HG03439 (cell line): Measurements from ENCODE around the gene FLOT2.
"Not testable (repeated sequence)": the region's sequence is repeated elsewhere in the genome, so short reads cannot be mapped to it uniquely, and the experiment has no call there.

Source experiments
- ATAC-seq: cut with Tn5 transposase; IDR thresholded peaks from one replicate; pipeline ENCODE4 v1.9.1; 2021; ENCODE audit warnings: mild to moderate bottlenecking, moderate library complexity; ENCODE audit not compliant: unreplicated experiment

Gene FLOT2

DNA sequence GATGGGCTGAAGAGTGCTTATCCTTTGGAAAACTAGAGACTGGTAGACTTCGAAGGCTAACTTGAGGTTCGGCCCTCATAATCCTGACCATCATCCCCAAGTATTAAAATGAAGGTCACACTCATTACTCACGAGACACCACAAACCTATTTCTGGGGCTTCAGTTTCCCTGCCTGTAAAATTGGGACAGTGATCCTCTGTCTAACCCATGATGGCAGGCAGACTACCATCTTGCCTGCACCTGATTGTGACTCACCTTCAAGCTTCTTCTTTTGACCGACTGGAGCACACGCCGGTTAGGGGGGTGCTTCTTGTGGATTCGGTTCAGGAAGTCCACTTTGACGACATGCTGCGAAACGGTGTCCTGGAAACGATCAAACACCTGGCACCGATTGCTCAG lies 19.5 kb upstream of the FLOT2 start:
- ATAC-seq = no peak

DNA sequence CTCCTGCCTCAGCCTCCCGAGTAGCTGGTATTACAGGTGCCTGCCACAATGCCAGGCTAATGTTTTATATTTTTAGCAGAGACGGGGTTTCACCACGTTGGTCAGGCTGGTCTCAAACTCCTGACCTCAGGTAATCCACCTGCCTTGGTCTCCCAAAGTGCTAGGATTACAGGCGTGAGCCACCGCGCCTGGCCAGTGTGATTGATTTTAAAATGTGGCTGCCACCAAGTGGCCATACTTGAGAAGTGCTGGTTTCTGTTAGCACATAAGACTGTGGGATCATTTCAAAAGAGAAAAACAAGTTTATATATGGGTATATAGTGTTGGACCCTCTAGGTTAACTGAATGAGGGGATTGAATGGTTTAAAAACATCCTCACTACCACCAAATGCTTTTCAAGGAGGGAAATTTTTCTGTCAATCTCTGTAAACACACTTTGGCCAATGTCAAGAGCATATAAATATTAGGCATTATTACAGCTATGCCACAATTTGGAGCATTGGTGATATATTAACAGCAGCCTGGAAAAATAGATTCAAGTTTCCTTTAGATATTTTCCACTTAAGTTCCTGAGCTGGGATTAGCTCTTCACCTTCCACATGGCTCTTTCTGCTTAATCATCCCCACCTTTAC lies 18.9 kb upstream of the FLOT2 start:
- ATAC-seq = no peak

DNA sequence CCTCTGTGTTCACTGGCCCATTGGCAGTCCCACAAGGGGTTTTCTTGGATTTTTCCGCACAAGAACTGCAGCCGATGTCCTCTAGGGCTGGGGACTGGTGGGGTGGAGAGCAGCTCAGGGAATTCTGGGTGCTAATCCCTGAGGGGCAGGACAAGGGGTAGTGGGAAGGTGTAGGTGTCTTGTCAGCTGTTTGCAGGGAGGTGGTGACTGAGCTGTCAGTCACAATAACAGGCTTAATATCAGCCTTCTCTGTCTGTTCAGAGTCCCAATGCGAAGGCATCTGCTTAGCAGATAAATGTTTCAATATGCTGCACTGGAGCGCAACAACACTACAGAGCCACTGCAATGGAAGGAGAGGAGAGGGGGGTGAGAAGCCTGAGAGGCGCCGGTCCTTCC lies 15.4 kb upstream of the FLOT2 start:
- no peak for ATAC-seq

DNA sequence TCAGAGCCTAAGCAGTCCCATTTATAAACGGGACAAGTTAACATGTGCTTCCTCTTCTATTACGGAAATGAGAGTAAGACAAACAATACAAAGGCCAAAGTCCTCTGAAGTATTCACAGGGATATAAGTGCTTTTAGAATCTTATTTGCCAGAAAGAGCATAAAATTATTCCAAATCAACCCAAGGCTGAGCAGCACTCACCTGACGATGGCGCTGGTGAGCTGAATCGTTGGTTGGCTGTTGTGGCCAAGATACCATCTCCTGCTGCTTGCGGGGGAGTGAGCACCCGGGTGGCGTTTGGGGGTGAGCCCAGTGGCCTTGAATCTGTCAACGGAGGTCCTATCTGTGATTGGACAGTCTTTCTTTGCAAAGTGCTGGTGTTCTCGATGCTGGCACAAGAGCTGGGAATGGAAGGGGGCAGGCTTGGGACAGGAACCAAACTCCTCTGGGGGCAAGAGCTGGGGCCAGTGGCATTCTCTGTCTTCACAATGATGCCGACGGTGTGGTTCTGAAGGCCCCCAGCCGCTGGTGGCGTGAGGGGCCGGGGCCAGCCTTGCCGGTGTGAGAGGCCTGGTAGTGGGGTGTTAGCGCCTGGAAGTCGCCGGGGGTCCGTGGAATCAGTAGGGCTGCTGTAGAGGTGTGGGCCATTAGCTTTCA lies 14.9 kb upstream of the FLOT2 start:
- no peak for ATAC-seq

DNA sequence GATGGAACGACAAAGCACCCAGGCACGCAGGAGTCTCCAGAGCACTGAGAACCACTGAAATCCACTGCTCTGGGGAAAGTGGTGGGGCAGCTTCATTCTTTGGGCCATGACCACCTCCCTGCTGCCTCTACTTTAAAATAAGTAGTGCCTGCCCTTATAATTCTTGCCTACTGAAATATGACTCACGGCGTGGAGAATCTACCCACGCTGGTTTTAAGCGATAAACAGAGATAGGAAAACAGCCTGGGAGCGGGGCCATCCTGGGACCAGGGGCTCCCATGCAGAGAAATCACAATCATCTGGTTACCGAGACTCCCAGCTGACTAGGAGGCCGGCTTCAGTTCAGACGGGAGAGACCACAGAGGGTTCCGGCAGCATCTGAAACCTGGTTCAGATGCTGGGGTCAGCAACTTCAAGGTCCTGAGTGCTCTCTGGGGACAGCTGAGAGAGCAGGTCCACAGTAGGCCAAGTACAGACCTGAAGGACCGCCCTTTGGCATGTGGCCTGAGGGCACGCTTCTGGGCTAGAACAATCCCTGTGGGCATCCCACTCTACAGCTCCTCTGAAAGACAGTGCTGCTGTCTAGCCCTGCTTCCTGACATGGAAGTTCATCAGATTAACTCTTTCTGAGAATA lies 14.0 kb upstream of the FLOT2 start:
- ATAC-seq = no peak

DNA sequence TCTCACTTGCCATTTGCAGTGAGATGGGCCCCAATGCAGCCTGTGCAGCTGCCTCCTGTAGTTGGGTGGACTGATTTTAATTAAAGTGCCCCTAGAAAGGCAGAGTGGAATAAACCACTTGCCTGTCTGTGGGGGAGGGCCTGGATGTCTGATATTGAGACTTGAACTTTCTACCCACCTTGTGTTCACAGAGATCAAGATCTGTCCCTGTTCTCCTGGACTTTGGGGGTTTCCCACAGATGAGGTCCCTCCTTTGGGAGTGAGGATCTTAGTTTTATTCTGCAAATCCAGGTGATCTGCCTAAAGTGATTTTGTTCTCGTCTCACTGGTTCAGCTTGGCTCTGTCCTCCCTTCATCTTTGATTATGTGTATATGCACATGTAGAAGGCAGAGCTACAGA lies 13.0 kb upstream of the FLOT2 start:
- ATAC-seq = no peak

DNA sequence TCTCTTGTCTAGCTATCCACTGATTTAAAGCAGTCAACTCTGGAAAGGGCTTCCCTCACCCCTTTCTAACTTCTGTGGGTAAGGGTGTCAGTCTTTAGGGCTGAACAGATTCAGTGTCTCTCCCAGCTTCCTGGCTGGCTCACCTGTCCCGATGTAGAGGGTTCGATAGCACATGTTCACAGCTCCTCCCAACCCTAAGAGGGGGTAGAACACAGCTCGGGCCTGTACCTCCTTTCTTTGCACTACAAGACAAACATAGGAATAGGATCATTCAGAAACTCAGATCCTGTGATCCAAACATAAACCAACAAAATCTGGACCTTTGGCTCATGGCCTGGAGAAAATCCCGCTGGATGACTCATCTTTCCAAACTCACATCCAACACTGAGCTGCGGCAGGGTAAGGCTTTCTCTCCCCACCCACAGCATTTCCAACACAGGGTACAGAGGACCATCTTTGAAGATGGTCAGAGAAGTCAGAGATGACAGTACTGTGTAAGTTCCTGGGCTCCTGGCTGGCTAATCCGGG lies 11.2 kb upstream of the FLOT2 start:
- no peak for ATAC-seq

DNA sequence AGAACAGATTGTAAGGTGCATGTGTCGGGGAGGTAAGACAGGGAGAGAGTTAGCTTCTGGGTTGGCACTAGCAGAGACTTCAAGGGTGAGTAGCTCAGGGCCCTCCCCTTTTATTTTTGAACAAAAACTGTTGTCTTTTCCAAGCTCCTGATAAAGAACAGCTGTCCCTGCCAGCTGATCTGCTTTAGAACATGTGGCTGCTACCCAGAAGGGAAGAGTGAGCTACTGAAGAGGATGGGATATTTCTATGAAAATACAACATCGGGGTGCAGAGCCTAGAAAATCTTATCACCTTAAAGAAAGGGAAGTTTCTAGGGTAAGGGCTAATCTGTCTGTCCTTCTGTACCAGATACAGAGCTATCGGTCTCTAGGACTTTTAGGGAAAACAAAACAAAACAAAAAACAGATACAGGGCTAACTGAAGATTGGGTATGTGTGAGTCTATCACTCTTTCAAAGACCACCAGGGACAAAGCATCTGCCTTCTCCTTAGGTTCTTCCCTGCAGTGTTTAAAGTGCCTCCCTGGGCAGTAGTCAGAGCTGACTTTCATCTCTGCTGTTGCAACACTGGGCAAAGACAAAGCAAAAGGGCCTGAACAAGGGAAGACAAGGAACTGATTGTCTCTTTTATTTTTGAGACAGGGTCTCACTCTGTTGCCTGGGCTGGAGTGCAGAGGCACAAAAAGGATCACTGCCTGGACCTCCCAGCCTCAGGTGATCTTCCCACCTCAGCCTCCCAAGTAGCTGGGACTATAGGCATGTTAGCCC lies 10.4 kb upstream of the FLOT2 start:
- ATAC-seq = no peak

DNA sequence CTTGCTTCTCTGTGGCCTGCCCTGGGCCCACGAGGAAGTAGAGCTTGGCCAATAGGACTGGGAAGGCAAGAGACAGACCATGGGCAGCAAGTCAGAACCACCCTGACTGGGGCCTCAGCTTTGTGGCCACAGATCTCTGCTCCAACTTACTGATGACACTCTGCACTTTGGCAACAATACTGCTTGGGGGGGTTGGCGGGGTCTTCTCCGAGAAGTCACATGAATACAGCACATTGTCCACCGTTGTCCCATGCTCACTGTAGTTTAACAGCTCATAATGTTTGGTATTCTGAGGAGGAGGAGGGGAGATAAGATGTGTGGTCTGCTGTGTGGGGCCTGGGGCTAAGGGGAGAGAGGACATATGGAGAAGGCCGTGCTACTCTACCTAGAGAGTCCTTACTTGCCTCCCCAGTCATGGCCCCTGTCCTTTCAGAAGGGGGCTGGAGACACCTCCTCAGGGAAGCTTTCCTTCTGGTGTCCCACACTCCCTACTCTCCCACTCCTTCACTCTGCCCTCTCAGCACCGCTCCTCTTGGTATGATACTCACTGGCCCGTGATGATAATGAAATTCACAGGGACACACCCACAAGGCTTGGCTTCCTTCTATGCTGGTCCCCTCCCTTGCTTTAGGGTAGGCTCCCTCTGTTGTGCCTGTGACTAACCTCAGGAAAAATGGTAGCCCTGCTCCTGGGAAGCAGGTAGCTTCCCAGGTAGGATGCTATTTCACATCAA lies 9.3 kb upstream of the FLOT2 start:
- ATAC-seq = no peak

DNA sequence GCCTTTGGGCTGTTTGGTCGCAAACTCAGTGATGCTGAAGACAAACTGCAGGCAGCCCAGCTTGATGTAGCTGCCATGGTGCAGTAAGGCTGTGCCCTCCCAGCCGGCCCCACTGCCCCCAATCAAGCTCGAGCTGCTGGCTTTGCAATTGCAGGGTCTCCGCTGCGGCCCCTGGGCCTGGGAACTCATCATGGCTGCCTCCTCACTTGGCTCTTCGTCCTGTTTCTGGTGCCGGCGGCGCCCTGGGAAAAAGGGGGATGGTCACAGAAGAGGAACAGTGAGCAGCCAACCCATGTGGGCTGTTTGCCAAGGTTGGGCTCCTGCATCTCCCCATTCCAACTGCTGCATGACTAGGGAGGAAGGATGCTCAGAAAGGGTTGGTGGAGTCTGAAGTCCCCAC lies 8.7 kb upstream of the FLOT2 start:
- no peak for ATAC-seq

DNA sequence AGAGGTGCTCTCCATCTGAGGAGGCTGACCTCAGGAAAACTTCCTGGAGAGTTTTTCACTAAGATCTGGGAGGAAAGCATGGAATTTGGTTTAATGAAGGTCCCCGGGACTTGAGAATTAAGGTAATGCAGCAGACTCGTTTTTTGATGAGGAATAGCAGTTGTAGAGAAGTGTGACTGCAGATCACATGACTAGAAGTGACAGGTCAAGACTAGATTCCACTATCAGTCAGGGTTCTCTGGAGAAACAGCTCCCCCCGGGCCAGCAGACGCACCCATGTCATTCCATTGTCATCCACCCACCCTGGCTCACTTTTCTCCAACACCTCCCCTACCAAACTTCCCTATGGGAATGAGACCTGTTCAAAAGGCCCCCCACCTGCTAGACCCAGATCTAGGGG lies 7.3 kb upstream of the FLOT2 start:
- ATAC-seq = no peak

DNA sequence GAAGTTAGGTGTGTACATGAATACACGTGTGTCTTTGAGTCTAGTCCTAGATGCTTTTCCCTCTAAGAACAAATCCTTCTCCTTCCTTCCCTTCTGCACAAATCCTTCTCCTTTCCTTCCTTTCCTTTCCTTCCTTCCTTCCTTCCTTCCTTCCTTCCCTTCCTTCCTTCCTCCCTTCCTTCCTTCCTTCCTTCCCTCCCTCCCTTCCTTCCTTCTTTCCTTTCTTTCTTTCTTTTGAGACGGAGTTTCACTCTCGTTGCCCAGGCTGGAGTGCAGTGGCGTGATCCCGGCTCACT lies 6.0 kb upstream of the FLOT2 start:
- not testable (repeated sequence) for ATAC-seq

DNA sequence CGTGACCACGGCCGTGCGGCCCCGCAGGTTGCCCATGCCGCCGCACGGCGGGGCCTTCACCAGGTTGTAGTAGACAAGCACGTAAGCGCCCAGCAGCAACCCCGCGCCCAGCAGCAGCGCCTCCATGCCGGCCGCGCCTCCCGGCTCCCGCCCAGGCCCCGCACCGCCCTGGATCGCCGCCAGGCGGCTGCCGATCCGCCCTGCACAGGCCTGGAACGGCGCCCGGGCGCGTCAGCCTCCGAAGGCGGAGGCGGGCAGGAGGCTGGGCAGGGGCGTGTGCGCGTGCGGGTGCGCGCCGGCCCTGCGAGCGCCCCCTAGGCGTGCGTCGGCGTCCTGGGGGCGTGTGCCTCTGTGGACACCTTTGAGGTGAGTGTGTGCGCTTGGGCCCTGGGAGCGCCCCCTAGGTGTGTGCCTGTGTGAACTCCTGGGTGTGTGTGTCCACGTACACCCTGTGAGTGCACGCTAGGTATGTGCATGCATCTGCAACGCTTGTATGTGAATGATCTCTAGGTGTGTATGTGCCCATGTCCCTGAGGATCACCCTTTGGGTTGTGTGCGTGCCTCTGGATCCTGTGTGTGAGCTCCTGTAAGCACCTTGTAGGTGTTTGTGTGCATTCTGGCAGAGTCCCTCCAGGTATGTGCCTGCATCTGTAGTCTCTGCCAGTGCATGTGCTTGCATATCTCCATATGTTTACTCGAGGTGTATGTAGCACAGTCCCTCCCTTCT lies 5.4 kb upstream of the FLOT2 start, which contains the start of gene DHRS13:
TSS of gene DHRS13 (minus strand) at position 261 of the 727 bp plus-strand sequence. CDS start at position 126, 135 bp downstream.
- ATAC-seq = peak; percentile 83

DNA sequence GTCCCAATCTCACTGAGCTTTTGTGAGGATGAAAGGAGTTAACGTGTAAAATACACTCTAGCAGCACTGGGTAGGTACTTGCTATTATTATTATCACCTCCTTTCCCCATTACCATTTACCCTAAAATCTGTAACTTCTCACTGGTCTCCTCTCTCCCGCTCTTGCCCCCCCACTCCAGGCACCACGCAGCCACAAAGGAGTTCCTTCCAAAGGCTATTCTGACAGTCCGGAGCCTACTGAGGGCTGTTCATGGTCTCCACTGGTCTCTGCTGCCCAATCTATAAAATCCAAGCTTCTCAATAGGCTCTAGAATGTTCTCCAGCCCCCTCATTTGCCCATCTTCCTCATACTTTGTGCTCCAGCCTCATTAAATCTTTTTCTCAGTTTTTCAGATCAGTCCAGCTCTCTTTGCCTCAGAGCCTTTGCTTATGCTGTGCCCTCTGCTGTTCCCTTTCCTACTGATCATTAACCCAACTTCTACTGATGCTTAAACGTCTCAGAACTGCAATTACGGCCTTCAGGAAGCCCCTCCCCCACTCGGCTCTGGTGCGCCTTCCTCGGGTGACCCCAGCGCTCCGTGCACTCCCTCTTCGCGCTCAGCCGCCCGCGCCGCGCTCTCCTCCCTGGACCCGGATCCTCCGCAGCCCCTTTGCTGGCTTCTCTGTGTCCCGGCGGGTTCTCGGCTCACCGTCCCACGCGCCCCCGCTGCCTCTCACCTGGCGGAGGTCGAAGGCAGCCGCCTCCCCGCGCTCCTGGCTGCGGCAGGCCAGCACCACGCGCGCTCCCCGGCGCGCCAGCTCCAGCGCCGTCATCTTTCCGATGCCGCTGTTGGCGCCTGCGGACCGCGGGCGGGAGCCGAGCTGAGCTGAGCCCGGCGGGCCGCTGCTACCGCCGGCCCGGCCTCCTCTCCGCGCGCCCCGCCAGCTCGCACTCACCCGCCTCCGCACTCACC lies 4.6 kb upstream of the FLOT2 start:
- peak; percentile 40 for ATAC-seq

DNA sequence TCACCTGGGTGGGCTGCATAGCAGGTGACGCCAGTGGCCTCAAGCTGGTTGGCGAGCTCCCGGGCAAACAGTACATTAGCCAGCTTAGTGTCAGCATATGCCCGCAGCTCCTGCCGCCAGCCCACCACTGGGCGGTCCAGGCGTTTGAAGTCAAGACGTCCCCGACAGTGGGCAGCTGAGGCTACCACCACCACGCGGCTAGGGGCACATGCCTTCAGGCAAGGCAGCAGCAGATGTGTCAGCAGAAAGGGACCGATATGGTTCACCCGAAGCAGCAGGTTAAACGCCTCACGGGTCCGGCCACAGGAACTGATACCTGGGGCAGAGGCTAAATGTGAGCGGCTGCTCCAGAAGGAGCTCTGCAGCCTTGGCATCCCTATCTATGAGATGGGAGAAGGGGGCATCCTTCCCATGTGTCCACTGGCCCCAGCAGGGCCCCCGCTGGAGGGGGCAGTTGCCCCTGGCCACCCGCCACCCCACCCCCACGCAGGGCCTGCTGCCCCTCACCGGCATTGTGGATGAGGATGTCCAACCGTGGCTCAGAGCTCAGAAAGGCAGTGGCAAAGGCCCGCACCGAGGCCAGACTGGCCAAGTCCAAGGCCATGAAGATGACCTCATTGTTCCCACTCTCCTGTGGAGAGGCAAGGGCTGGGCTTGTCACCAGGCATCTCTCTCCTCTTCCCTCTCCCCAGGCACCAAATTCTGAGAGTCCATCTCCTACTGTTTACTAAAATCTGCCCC lies 3.6 kb upstream of the FLOT2 start:
- ATAC-seq = no peak

DNA sequence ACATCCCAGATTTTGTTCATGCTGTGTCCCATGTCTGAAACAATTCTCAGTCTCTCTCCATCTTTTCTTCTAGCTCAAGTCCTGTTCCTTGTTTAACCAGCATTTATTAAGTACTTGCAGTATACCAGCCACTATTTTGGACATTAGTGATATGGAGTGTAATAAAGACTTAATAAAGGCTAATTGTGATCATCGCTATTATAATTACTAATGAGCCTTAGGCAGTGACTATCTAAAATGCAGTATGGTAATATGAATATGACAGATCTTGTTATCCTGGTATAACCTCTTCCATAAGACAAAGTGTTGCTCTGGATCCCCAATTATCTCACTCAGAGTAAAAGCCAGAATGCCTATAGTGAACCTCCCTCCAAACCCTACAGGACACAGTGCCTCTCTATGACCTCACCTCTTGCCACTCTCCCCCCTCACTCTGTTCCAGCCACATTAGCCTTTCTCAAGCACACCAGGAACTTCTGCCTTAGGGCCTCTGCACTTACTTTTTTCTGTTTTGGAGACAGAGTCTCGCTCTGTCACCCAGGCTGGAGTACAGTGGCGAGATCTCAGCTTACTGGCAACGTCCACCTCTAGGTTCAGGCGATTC lies 1.8 kb upstream of the FLOT2 start:
- ATAC-seq = no peak

DNA sequence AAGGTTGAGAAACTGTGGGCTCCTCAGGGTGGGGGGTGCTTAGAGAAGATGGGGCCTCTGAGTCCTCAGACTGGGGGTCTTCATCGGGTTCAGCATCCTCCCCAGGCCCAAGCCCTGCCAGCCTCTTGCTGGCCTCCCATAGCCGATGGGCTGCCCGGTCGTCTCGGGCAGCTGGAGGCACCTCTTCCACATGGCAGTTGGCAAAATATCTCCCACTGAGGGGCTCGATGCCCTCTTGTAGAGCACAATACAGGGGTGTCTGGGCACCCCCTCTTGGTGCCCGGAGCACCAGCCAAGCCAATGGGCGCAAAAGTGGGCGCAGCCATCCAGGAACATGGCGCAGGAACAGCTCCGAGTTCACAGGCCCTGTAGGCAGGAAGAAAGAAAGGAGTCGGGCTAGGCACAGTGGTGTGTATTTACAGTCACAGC lies 1.0 kb upstream of the FLOT2 start:
- no peak for ATAC-seq
